Adrenal gland (tissue), 5 donors: ENCODE measurements around the gene CFD.

Experiments
- CTCF ChIP-seq, 6 experiments: fragments of 450-650 bp in 4 of 6; fragments of 200-600 bp in 2 of 6; sonication (generic) in 1 of 6; IDR thresholded peaks; 1 replicate in 5 of 6; 2 replicates in 1 of 6; pipeline versions ENCODE4 v1.5.1 to v1.8.0; 2016 to 2021; ENCODE audit warnings: antibody characterized with exemption in 6 of 6, mild to moderate bottlenecking in 2 of 6, moderate library complexity in 1 of 6
- POLR2A ChIP-seq, 2 donors: fragments of 450-650 bp; IDR thresholded peaks; one replicate each; pipeline ENCODE4 v1.6.1; 2017; ENCODE audit warnings: antibody characterized with exemption in 2 of 2, mild to moderate bottlenecking in 2 of 2, moderate library complexity in 1 of 2
- donor health status: DM: no; HTN: no; CAD: no.

DNA sequence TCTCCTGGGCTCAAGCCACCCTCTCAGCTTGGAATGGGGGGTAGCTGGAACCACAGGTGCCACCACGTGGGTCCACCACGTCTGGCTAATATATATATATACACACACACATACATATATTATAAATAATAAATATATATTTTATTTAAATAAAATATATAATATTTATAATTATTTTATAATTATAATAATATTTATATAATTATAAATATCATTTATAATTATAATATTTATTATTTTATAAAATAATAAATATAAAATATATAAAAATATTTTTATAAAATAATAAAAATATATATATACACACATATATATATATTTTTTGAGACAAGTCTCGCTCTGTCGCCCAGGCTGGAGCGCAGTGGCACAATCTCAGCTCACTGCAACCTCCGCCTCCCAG lies 4.9 kb upstream of the CFD start:
- TF ChIP-seq CTCF (IDR thresholded peaks at IDR 0.05) (no peak), POLR2A (IDR thresholded peaks at IDR 0.05) (no peak)
